Keratinocyte (primary cell): ENCODE results near the gene CLCN2.

Experiments used
- CTCF ChIP-seq, 3 experiments: IDR thresholded peaks in 1 of 3; conservative IDR thresholded peaks in 1 of 3; optimal IDR thresholded peaks in 1 of 3; 2 replicates in 2 of 3; 3 replicates in 1 of 3; pipeline versions ENCODE3 to v1.5.1; 2011; ENCODE audit warnings: low read length in 3 of 3, mild to moderate bottlenecking in 3 of 3, moderate library complexity in 2 of 3, control low read depth in 1 of 3, inconsistent platforms in 1 of 3; ENCODE audit not compliant: insufficient read depth in 2 of 3; ENCODE audit errors: extremely low read depth in 1 of 3
- EZH2 ChIP-seq: IDR thresholded peaks from one replicate; pipeline ENCODE4 v1.6.1; 2012; ENCODE audit warnings: inconsistent platforms, mild to moderate bottlenecking, low read length, moderate library complexity

- TF ChIP-seq CTCF (optimal IDR thresholded peaks at IDR 0.05 in 1 of 3, IDR thresholded peaks at IDR 0.05 in 1 of 3, conservative IDR thresholded peaks at IDR 0.05 in 1 of 3; ENCODE audit: extremely low read depth in 1 of 3, insufficient read depth in 2 of 3, low read length in 3 of 3) (no peak), EZH2 (no peak)
Observed at GRCh38 chr3:184391266-184391665, 29.9 kb upstream of the CLCN2 start.
